Smooth muscle cell (in vitro differentiated cells): ENCODE data around the gene SNRNP48. TPM values are rescaled to one million over a fixed set of nuclear protein-coding genes. Genes with fewer than 3 reads are reported as not detected.

Experiments used
- DNase-seq: peaks from one replicate; lab custom pipeline; 2025; ENCODE audit not compliant: unreplicated experiment; lab: John Stamatoyannopoulos, UW
- H2AFZ ChIP-seq: fragments of 200-600 bp; sonication (generic); 2 replicates; pipeline ENCODE4 v1.6.0; 2016; ENCODE audit warnings: antibody characterized with exemption, low read depth, mild to moderate bottlenecking
- H3F3A ChIP-seq: fragments of 200-600 bp; sonication (generic); 2 replicates; pipeline ENCODE4 v1.6.0; 2017; ENCODE audit warnings: antibody characterized with exemption, low read depth
- H3K27ac ChIP-seq: fragments of 200-600 bp; sonication (generic); 2 replicates; pipeline ENCODE4 v1.5.1; 2016; ENCODE audit warnings: low read depth, mild to moderate bottlenecking
- H3K27me3 ChIP-seq: fragments of 200-600 bp; sonication (generic); 2 replicates; pipeline ENCODE4 v1.6.1; 2016; ENCODE audit warnings: low read depth, mild to moderate bottlenecking
- H3K36me3 ChIP-seq: fragments of 200-600 bp; sonication (generic); 2 replicates; pipeline ENCODE4 v1.5.1; 2016; ENCODE audit warnings: low read depth
- H3K4me1 ChIP-seq: fragments of 200-600 bp; sonication (generic); 2 replicates; pipeline ENCODE4 v1.5.1; 2016; ENCODE audit warnings: low read depth
- H3K4me2 ChIP-seq: fragments of 200-600 bp; sonication (generic); 2 replicates; pipeline ENCODE4 v1.6.0; 2016; ENCODE audit warnings: mild to moderate bottlenecking
- H3K4me3 ChIP-seq: fragments of 200-600 bp; sonication (generic); 2 replicates; pipeline ENCODE4 v1.5.1; 2016; ENCODE audit warnings: mild to moderate bottlenecking
- H3K79me2 ChIP-seq: fragments of 200-600 bp; sonication (generic); 2 replicates; pipeline ENCODE4 v1.6.0; 2016; ENCODE audit warnings: low read depth, mild to moderate bottlenecking
- H3K9ac ChIP-seq: fragments of 200-600 bp; sonication (generic); 2 replicates; pipeline ENCODE4 v1.6.0; 2016; ENCODE audit warnings: low read depth
- H3K9me3 ChIP-seq: fragments of 200-600 bp; sonication (generic); replicated peaks from 2 replicates; pipeline ENCODE4 v1.5.1; 2016; ENCODE audit warnings: low read depth
- H4K20me1 ChIP-seq: fragments of 200-600 bp; sonication (generic); 2 replicates; pipeline ENCODE4 v1.6.0; 2016; ENCODE audit warnings: low read depth
- CTCF ChIP-seq: fragments of 200-600 bp; sonication (generic); IDR thresholded peaks from 2 replicates; pipeline ENCODE4 v1.5.1; 2017; ENCODE audit warnings: borderline replicate concordance, mild to moderate bottlenecking, antibody characterized with exemption; ENCODE audit not compliant: insufficient read depth, poor library complexity, severe bottlenecking
- WGBS: methylation state at CpG from one replicate; pipeline ENCODE4 v1.1.7; 2016; ENCODE audit warnings: low lambda C conversion rate; 5-methylcytosine and 5-hydroxymethylcytosine counted together
- polyA plus RNA-seq: library from polyadenylated mRNA; unstranded; fragments of >200 nt; fragmentation: Nextera tagmentation; extraction: Ambion mirVana; gene quantifications from 2 replicates; pipeline ENCODE4 v1.2.1, GENCODE V29; 2016
- total RNA-seq: library from RNA; depleted of rRNA; stranded (reverse); fragments of >200 nt; gene quantifications from 2 replicates; pipeline ENCODE4 v1.2.3, GENCODE V29; 2014

The SNRNP48 gene
- total and polyA plus RNA-seq, 2 experiments from 2014 or later: 3.2 to 11.0 TPM

- Histone ChIP-seq H3K4me3 (peak overlapping the region; percentile 81), H3K27me3 (no peaks in the 10 kb centered on the region), H3K27ac (no peak overlapping the region), H3K79me2 (peaks cover 28% of the 10 kb centered on the region), H3K36me3 (peaks cover 11% of the 10 kb centered on the region), H3K4me2 (peak overlapping the region; percentile 94), H3K9me3 (no peaks in the 10 kb centered on the region), H2AFZ (peak overlapping the region; percentile 56), H3K9ac (peak overlapping the region; percentile 64), H3K4me1 (peaks cover 17% of the 10 kb centered on the region), H4K20me1 (peaks cover 33% of the 10 kb centered on the region), H3F3A (peaks cover 6% of the 10 kb centered on the region)
- DNase-seq: no peak
- 20% methylated on average over 10 of the region's 10 CpGs for WGBS
- no peak for TF ChIP-seq CTCF
Observed at GRCh38 chr6:7590918-7591302, 912 bp downstream of the SNRNP48 start.

GRCh38 chr6:7591770-7592169 lies 1.8 kb downstream of the SNRNP48 start:
- Histone ChIP-seq H3K4me2 (peak overlapping the region; percentile 94), H3K27ac (no peak overlapping the region), H3F3A (peaks cover 6% of the 10 kb centered on the region), H3K4me3 (peak overlapping the region; percentile 81), H3K9ac (no peak overlapping the region), H3K9me3 (no peaks in the 10 kb centered on the region), H3K36me3 (peaks cover 13% of the 10 kb centered on the region), H3K27me3 (no peaks in the 10 kb centered on the region), H3K79me2 (peaks cover 28% of the 10 kb centered on the region), H4K20me1 (peaks cover 41% of the 10 kb centered on the region), H3K4me1 (peaks cover 17% of the 10 kb centered on the region), H2AFZ (no peak overlapping the region)
- TF ChIP-seq CTCF: no peak
- 95% methylated on average over 5 of the region's 5 CpGs for WGBS
- no peak for DNase-seq

- H3K9me3 ChIP-seq: no peaks in the 10 kb centered on the region
- no peak overlapping the region for H3K4me2 ChIP-seq
- no peaks in the 10 kb centered on the region for H3K27me3 ChIP-seq
- peaks cover 28% of the 10 kb centered on the region for H3K79me2 ChIP-seq
- peaks cover 13% of the 10 kb centered on the region for H3K36me3 ChIP-seq
- H3F3A ChIP-seq: peaks cover under 1% of the 10 kb centered on the region
- TF ChIP-seq CTCF: no peak
- no peak overlapping the region for H3K4me3 ChIP-seq
- 93% methylated on average over 1 of the region's 1 CpG for WGBS
- no peak overlapping the region for H3K9ac ChIP-seq
- H3K4me1 ChIP-seq: peaks cover 14% of the 10 kb centered on the region
- H3K27ac ChIP-seq: no peak overlapping the region
- peaks cover 51% of the 10 kb centered on the region for H4K20me1 ChIP-seq
- no peak for DNase-seq
- H2AFZ ChIP-seq: no peak overlapping the region
Observed at GRCh38 chr6:7593229-7593628, 3.2 kb downstream of the SNRNP48 start.

- peaks cover 58% of the 10 kb centered on the region for H4K20me1 ChIP-seq
- peaks cover 10% of the 10 kb centered on the region for H3K4me1 ChIP-seq
- no peak overlapping the region for H3K9ac ChIP-seq
- H3K4me2 ChIP-seq: no peak overlapping the region
- no peak for TF ChIP-seq CTCF
- H3K36me3 ChIP-seq: peaks cover 13% of the 10 kb centered on the region
- 70% methylated on average over 4 of the region's 4 CpGs for WGBS
- H3K27ac ChIP-seq: no peak overlapping the region
- DNase-seq: no peak
- H3K9me3 ChIP-seq: no peaks in the 10 kb centered on the region
- H3F3A ChIP-seq: no peaks in the 10 kb centered on the region
- no peak overlapping the region for H2AFZ ChIP-seq
- H3K27me3 ChIP-seq: no peaks in the 10 kb centered on the region
- H3K4me3 ChIP-seq: no peak overlapping the region
- peaks cover 28% of the 10 kb centered on the region for H3K79me2 ChIP-seq
Observed at GRCh38 chr6:7594579-7595125, 4.7 kb downstream of the SNRNP48 start.
